ENCODE measurements around the gene ADRA2C.
A peak's percentile ranks its signal among the peaks of the same experiment; 100 is the strongest.

ADRA2C gene

DNA sequence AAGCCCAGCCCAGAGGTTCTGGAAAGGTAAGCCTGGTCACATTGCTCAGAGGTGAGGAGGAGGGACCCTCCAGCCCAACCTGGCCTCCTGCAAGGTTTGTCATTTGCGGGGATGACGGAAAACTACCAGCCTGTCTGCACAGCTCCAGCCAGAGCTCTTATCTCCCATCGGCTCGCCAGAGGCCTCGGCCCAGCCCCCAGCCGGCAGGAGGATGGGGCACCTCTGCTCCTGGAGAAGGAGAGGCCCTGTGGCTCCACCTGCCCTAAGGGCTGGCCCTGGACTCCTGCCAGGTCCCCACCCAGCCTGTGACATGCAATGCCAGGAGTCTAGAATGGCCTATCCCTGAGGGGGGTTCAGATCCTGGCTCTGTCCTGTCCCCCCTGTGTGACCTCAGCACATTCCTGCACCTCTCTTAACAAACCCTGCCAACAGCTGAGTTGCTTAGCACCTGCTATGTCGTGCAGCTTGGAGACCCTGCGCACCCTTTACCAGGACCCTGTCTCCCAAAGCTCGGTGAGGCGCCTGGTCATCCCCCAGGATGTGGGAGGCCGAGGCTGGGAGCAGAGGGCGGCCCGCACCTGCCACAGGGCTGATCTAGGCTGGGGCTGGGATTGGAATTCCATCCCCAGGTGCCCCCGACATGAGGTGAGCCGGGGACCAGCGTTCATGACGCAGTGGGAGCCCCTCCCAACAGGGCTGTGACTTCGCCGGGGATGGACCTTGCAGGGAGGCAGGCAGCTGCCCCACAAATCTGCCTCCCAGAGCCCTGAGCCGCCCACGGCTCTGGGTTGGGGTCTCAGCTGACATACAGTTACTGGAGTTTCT lies 14.4 kb downstream of the ADRA2C start:
- no peak for DNase-seq

DNA sequence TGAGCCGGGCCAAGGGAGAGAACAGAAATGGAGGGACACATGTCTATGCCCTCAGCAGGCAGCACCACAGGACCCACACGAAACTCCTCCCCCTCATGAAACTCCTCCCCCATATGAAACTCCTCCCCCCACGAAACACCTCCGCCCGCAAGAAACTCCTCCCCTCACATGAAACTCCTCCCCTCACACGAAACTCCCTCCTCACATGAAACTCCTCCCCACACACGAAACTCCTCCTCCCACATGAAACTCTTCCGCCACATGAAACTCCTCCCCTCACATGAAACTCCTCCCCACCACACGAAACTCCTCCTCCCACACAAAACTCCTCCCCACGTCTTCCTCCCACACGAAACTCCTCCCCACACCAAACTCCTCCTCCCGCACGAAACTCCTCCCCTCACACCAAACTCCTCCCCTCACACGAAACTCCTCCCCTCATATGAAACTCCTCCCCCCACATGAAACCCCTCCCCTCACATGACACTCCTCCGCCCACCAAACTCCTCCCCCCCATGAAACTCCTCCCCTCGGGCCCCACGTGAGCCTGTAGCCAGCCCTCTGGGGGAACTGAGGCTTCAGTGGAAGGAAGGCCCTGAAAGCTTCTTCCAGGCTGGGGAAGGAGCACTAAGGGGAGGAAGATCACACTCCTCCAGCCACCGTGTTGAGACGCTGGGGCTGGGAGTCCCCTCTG lies 15.2 kb downstream of the ADRA2C start:
- no peak for DNase-seq

DNA sequence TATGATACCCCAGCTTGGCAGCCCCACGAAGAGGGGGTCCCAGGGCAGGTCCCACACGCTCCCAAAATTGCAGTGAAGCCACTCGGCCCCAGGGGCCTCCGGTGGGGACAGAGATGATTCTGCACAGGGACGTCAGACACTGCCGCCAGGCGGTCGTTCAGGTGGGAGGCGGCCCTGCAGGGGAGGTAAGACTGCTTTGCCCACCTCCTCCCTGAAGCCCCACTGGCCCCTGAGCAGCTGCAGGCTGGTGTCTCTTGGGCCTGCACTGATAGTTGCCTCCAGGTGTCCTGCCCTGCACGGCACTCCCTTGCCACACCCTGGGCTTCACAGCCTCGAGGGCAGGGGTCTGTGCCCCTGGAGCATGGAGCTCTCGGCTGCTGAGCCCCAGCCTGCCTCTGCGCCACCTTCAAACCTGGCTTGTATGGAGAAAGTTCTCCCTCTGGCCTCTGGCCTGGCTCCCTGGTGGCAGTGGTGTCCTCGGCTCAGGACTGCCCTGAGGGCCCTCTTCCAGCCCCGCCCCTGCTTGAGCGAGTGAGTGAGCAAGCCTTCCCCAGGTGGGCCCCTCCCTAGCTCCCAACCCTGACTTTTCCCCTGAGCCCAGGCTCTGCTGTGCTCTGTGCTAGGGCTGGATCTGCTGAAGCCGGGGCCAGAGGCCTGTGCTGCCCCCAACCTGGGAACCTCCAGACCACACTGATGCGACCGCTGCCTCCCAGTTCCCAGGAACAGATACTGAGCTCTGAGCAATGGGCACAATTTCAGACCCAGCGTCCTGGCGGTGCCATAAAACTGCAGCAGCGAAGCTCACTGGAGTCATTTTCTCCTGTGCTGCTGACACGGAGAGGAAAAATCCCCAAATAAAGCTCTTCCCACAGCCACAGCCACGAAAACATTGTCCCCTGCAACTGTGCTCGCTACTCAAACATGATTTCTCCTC lies 16.1 kb downstream of the ADRA2C start:
- no peak for DNase-seq

DNA sequence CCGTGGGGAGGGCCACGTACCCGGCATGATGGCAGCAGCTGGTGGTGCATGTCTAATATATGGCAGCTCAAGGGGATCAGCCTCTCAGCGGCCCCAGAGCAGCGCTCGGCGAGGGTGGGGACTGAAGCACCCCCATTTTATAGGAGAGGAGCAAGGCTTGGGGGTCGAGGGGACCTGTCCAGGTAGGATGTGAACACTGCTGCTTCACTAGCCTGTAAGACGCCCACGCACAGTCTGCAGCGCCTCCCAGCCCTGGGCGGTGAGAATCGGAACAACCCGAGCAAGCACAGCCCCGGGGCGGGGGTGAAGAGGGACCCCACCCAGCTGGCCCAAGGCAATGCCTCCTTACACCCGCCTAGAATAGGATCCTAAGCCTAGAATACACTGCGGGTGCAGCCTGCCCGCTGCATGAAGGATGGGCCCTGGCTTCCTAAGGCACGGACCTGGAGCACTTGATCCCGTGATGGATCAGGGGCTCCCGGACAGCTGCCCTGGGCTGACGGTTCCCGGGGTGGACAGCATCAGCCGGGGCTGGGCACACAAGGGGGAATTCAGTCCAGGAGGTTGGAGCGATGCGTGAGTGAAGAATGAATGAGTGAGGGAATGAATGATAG lies 17.6 kb downstream of the ADRA2C start:
- DNase-seq: no peak

DNA sequence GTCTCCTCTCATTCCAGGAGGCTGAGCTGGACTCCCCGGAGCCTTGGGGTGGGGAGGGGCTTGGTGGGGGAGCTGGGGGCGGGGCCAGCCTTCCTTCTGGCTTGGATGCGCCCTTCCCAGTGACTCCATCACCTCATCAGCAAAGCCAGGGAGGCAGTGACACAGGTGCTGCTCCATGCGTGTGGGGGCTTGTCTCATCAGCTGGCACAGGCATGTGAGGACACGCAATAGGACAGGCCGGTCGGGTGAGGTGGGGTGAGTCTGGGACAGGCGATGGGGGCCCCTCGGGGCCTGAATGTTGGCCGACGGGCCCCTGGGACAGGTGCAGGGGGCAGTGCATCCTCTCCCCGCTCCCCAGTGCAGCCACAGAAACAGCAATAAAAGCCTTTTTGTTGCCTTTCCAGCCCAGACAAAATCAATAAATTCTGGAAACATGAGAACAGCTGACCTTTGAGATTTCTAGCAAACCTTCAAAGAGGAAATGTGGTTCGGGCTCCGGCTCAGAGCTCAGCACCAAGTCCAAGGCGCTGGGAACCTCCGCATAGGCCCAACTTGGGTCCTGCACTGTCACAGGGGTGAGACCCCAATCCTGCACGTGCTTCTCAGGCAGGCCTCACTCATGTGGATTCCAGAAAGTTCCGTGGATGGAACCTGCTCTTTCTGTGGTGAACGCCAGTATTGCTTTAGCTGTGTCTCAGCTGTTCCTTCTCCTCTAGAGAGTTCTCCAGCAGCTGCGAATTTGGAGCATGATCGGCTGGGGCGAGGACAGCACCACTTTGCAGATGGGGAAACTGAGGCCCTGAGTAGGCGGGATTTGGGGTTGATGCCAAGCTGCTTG lies 18.5 kb downstream of the ADRA2C start:
- DNase-seq: no peak

DNA sequence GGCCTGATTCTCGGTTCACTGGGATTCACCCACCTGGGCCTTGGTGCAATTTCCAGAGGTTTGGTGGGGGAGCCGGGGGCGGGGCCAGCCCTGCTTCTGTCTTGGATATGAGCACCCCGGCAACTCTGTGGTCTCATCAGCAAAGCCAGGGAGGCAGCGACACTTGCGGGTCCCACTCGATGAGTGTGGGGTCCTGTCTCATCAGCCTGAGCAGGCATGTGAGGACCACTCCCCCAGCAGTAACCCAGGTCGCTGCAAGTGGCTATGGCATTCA lies 19.0 kb downstream of the ADRA2C start:
- DNase-seq: no peak

DNA sequence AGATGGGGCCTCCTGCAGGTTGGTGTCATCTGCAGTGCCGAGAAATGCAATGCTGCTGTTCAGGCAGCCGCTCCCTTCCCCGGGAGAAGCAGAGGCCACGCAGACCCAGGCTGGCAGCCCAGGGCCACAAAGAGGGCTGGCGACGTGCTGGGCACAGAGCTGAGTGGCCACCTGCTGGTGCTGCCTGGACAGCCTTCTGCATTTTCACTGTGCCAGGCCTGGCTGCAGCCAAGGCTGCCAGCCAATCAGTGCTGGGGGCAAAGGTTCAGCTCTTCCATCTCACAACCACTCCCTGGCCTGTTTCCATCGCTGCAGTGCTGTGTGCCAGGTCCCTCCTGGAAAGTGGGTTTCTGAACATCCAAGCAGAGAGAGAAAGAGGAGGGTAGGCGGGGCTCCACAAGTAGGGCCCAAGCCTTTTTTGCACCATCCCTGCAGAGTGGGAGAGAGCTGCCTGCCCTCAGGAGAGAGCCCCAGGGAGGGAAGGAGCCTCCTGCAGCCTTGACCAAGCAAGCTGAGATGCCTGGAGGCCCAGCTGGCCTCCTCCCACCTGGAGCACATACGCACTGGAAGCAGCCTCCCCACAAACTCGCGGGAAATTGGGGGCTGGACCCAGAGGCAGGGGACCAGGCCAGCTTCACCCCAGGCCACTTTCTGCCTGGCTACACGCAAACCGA lies 20.1 kb downstream of the ADRA2C start:
- peak; percentile 66 for DNase-seq

DNA sequence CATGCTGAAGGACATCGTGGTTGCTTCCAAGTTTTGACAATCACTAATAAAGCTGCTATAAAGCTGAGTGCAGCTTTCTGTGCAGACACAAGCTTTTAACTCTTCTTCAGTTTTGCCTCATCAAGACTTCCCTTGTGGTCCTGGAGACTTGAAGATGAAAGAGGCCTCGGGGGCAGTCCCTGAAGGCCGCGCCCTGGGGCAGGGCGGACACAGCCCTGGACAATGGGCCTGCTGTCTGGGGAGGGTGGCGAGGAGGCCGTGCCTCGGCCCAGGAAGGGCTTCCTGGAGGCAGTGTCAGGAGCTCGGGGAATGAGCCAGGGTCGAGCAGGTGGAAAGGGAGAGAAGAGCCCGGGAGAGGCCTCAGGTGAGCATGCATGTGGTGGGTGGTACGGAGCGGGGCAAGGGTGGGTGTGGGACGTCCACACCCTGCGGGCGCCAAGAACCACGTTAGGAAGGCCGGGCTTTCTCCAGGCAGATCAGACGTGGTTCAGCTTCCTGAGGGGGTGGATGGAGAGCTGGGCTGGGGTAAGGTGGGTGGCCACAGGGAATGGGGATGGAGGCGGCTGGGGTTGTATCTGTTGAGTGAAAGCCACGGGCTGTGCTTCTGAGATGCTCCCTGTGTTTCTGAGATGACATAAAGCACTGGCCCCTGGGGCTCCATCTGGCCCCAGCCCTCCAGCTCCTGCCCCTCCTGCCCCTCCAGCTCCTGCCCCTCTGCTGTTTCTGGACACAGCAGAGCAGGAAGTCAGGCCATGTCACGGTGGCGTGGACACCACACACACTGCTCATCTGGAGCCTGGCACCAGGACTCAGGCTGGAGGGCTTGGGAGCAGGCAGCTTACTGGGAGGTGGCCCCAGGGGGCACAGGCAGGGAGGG lies 21.5 kb downstream of the ADRA2C start:
- no peak for DNase-seq

DNA sequence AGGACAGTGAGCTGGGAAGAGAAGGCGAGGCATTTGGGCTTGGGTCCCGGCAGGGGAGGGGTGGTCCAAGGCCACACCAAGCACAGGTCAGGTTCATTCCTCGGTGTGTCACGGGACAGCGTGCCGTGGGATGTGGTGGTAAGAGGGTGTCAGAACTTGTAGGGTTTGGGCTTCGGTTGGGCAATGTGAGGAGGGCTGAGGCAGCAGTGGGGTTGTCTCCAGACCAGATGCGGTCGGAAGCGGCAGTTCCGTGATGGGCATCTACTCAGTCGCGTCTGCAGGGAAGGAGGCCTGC lies 22.1 kb downstream of the ADRA2C start:
- no peak for DNase-seq

DNA sequence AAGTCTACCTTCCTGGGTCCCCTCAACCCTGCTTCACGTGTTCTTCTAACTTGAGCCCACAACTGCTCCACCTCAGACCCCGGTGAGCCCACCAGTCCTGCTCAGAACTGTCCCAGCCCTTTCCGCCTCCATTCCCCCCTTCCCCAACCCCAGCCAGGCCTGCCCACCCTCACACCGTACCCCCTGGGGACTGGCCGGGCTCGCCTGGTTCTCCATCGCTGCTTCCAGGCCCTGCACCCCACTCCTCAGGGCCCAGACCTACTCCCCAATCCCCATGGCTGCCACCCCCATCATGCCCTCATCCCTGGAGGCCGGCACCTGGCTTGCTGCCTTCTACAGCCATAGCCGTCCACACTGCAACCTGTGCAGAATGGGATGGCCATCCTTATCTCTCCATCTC lies 23.4 kb downstream of the ADRA2C start:
- DNase-seq: no peak

DNA sequence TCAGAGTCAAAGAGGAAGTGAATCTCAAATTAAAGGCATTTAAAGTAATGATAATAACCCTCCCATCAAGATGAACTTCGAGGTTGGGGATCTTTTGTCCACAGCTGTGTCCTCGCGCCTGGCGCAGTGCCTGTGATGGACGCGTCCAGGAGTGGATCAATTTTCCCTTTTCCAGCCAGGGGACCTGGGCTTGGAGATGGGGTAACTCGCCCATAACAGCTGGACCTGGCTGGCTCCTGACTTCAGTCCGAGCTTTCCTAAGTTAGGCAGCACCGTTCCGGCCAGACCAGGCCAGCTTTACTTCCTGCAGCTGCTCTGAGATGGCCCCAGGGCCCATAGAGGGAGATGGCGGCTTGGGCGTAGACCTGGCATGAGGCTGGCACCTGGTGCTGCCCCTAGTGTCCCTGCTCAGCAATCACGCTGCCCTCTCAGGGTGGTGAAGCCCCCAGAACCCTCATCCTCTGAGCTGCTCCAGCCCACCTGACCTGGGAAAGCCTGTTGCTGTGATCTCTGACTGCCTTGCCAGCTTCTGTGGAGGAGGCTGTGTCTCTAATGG lies 23.9 kb downstream of the ADRA2C start:
- no peak for DNase-seq

DNA sequence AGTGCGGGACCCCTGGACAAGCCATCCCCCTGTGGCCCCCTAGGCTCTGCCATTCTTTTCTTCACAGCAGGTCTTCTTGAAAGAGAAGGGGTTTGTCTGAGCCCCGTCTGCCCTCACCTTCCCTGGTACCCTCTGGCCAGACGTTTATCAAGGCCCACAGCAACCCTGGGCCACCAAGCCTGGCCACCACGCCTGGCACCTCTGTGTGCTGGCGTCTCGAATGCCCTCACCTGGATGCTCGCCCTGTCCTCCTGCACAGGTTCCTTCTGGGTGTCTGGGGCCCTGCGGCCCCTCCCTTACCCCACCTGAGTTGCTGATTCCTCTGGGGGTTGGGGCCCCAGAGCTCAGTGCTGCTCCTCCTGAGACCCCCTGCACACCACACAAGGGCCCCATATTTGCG lies 25.1 kb downstream of the ADRA2C start:
- DNase-seq: no peak

DNA sequence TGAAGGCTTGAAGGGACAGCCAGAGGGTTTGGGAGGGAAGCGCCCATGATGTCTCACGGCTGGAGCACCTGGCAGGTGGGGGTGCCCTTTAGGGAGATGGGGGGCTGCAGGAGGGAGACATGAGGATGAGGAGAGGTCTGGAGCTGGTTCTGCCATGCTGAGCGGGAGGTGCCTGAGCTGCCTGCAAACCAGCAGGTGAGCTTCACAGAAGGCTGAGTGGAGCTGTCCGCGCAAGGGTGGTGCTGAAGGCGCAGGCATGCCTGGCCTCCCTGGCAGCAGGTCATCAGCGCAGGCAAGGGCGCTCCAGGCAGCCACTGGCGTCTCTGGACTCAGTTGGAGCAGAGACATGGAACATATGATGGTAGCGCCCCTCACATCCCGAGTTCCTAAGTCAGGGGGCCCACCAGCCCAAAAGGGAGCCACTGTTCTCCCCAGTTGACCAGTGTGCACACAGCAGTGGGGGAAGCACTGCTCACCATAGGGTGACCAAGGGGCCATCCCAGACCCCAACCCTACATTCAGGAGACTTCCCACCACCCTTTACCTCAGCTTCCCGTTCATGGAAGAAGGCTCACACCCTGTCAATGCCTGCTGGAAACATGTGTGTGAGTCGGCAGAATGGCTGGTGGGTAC lies 25.8 kb downstream of the ADRA2C start:
- no peak for DNase-seq

DNA sequence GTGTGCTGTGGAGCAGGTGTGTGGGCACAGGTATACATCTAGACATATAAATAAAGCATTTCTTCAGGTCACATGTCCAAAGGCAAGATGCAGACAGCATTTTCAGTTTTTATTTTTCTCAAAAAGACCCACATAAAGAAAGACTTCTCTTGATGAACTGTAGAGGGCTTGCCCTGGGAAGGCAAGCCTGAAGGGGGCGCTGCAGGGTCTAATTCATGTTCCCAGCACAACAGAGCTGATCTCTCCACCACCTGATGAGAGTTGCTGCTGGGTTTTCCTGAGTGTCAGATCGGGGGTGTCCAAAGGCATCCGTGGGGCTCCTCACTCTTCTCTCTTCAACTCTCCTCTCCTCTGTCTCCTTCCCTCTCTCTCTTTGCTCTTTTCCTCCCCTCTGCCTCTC lies 26.6 kb downstream of the ADRA2C start:
- no peak for DNase-seq

DNA sequence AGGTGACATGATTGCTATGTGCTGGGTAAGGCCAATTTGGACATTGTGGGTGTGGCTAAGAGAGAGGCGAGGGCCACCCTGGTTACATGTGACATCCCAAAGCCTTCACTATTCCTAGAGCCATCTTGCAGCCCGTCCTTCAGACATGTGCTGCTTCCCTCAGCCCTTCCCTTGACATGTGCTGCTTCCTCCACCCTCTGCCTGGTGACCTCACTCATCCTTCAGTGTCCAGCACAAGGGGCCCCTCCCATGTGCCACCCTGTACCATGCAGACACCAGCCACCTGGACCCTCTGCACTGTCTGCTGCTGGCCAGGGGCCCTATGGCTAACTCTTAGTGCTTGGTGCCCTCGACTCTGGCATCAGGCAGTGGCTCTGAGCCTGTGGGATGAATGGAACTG lies 27.4 kb downstream of the ADRA2C start:
- DNase-seq: no peak

DNA sequence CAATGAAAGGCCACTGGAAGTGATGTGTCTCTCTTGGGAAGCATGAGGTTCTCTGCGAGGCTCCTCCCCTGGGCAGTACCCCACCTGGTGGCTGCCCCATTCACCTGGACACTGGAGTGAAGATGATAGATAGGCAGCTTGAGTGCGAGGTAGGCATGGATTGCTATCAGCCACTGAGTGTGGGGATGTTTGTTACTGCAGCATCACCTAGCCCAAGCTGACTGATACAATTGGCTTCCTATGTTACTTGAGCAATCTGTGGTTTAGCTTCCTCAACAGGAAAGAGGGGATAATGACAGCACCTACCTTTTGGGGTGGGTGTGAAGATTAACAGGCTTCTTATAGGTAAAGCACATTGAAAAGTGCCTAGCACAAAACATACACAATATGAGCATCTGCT lies 30.8 kb downstream of the ADRA2C start:
- DNase-seq: no peak

DNA sequence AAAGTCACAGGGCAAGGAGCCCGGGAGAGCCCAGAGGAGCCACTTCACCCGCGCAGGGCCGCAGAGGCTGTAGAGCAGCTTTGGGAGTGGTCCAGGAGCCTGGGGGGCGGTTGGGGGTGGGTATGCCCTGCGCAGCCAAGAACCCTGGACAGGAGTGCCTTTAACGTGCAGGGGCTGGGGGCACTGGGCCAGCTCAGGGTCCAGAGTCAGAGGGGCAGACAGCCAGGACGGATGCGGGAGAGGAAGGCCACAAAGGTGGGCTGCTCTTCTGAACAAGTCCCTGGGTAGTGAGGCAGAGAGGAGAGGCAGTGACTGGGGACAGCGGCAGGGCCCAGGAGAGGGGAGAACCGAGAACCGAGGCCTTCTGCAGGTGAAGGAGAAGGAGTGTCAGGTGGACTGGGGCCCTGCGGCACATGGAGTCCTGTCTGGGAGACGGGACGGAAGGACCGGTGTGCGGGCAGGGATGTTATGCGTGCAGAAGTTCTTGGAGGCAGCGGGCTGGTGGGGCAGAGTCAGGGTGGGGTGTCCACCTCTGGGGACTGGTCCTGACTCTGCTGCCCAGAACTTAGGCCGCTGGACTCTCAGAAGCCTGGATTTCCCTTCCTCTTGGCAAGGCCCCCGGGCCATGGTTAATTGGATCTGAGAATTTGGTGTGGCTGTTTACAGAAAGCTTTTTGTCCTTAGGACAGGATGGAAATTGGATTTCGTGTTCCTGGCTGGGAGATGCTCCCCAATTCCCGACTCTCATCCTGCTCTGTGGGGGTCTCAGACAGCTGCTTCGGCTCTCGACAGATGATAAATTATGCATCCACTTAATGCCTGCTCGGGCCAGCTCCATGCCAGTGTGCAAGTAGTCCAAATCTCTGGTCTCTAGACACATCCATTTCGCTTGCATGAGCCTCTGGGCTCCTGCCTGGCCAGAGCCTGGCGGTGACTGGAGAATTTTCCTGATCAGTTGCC lies 31.9 kb downstream of the ADRA2C start:
- no peak for DNase-seq

DNA sequence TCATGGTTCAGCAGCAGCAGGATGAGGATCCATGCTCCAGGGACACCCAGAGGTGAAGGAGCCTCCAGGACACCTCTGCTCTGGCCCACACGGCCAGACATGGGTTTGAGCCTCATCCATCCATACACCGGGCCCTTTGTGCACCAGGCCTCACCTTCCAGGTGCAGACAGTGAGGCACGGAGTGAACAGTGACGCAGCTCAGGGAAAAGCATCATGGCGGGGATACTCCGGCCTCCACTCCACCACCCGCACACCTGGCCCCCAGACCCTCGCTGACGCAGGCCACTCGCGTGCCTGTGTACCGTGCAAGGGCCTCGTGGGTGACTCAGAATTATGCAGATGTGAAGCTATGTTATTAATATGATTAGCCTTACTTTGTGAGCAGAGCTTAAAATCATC lies 33.3 kb downstream of the ADRA2C start:
- no peak for DNase-seq

DNA sequence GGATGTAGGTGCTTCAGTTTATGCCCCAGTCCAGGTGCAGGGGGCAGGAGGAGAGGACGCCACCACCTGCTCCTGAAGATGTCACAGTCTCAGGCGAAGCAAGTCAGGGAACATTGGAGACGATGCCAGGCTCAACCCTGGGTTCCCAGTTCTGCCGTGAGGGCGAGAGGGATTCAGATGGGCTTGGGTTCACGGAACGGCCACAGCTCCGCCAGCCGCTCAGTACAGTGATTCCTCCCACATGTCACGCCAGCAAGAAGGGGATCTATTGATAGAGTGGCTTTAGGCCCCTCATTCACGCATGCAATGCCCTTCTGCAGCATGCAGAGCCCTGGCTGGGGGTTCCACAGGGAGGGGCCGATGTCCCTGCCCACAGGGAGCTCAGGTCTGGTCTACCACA lies 34.2 kb downstream of the ADRA2C start:
- DNase-seq: no peak
